Bronchial smooth muscle cell (primary cell): ENCODE results near the gene CPA3. TPM values are rescaled to one million over a fixed set of nuclear protein-coding genes. Genes with fewer than 3 reads are reported as not detected.

Experiments used
- total RNA-seq: library from RNA; depleted of rRNA; stranded (reverse); fragments of >200 nt; gene quantifications from 2 replicates; pipeline ENCODE4 v1.2.1, GENCODE V29; 2014

CPA3 gene, protein sequence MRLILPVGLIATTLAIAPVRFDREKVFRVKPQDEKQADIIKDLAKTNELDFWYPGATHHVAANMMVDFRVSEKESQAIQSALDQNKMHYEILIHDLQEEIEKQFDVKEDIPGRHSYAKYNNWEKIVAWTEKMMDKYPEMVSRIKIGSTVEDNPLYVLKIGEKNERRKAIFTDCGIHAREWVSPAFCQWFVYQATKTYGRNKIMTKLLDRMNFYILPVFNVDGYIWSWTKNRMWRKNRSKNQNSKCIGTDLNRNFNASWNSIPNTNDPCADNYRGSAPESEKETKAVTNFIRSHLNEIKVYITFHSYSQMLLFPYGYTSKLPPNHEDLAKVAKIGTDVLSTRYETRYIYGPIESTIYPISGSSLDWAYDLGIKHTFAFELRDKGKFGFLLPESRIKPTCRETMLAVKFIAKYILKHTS
- not detected in 2 replicates for total RNA-seq

DNA sequence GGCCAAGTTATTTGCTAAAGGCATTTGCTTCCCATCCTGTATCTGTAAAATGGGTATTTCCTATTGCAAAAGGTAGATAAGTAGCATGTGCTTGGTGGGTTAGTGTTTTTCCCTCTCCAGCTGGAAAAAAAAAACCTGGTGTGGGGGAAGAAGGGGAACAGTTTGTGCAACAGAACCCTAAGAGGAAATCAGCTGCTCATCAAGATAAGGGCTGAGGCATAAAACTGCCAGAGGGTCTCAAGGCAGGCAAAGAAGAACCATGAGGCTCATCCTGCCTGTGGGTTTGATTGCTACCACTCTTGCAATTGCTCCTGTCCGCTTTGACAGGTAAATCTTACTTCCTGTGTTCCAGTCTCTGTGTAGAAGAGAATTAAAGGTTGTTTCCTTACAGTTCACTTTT is at the start of gene CPA3:
Gene CPA3, plus strand, starts transcription at position 248 of the 400 bp plus-strand sequence. Its CDS starts 12 bp downstream, at position 260.

DNA sequence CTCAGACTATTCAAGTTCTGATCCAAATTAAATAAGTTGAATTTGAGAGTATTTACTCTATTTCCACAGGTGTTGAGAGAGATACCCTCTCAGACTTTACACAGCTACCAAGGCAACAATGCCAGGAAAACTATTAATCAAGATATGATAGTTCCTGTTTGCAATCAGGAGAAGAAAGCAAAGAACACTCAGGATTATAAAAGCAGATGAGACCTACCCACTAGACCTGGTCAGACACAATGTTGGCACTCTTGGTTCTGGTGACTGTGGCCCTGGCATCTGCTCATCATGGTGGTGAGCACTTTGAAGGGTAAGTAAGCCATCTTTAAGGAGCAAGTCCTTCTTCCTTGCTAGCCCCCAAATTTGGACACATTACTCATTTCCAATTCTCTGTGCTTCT is 37.5 kb upstream of the CPA3 start, which contains the start of gene CPB1:
Gene CPB1, plus strand, starts transcription at position 227 of the 400 bp plus-strand sequence. Its CDS starts 13 bp downstream, at position 240.

Other genes starting within 250 kb of the CPA3 start
- 1.0 and 2.5 TPM in 2 replicates for gene AGTR1, start 167.4 kb upstream of the CPA3 start, total RNA-seq
- 0.17 TPM in 1 of 2 replicates, not detected in the other for gene CPB1, start 37.5 kb upstream of the CPA3 start, total RNA-seq
- 26.2 and 38.5 TPM in 2 replicates for gene GYG1, start 126.2 kb downstream of the CPA3 start, total RNA-seq
- gene HLTF, start 221.2 kb downstream of the CPA3 start, total RNA-seq = 27.7 and 40.2 TPM in 2 replicates